ENCODE results near the gene ZNF469. TPM values are rescaled to one million over a fixed set of nuclear protein-coding genes. Genes with fewer than 3 reads are reported as not detected.

ZNF469 gene
- total RNA-seq, 4 donors from 2014 or later = 0.24 to 0.55 (median 0.41) TPM

DNA sequence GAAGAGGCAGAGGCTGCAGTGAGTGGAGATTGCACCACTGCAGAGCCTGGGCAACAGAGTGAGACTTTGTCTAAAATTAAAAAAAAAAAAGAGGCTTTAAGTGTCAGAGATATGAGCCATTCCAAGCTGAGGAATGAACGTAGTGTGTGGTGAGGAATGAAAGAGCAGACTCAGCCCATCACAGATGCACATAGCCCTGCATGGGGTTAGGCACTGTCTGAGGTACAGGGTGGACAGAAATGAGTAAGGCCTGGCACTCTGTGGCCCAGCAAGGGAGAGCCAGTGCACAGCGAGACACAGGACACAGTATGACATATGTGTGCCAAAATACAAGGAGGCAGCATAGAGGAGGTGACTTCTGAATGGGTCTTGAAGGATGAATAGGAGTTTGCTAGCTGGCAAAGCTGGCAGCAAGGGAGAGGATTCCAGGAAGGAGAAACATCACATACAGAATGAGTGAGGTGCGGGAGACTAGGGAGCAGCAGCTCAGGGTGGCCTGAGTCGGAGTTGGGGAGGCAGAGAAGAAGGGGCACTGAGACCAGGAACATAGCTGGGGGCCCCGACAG is 8.7 kb upstream of the ZNF469 start:
- TF ChIP-seq POLR2A (IDR thresholded peaks at IDR 0.05) (no peak), EP300 (IDR thresholded peaks at IDR 0.05) (no peak), POLR2AphosphoS5 (IDR thresholded peaks at IDR 0.05) (no peak)
- TF ChIP-seq, protein P1, sequence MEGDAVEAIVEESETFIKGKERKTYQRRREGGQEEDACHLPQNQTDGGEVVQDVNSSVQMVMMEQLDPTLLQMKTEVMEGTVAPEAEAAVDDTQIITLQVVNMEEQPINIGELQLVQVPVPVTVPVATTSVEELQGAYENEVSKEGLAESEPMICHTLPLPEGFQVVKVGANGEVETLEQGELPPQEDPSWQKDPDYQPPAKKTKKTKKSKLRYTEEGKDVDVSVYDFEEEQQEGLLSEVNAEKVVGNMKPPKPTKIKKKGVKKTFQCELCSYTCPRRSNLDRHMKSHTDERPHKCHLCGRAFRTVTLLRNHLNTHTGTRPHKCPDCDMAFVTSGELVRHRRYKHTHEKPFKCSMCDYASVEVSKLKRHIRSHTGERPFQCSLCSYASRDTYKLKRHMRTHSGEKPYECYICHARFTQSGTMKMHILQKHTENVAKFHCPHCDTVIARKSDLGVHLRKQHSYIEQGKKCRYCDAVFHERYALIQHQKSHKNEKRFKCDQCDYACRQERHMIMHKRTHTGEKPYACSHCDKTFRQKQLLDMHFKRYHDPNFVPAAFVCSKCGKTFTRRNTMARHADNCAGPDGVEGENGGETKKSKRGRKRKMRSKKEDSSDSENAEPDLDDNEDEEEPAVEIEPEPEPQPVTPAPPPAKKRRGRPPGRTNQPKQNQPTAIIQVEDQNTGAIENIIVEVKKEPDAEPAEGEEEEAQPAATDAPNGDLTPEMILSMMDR (IDR thresholded peaks at IDR 0.05) = no peak
- no peak for DNase-seq (ENCODE audit: low spot score in 2 of 2)
- Histone ChIP-seq H3K4me3 (no peak overlapping the region), H3K4me1 (no peaks in the 10 kb centered on the region), H3K9me3 (no peaks in the 10 kb centered on the region), H3K36me3 (no peaks in the 10 kb centered on the region), H3K27ac (no peak overlapping the region), H3K27me3 (no peaks in the 10 kb centered on the region)
- 95% methylated on average over 5 of the region's 5 CpGs for WGBS

DNA sequence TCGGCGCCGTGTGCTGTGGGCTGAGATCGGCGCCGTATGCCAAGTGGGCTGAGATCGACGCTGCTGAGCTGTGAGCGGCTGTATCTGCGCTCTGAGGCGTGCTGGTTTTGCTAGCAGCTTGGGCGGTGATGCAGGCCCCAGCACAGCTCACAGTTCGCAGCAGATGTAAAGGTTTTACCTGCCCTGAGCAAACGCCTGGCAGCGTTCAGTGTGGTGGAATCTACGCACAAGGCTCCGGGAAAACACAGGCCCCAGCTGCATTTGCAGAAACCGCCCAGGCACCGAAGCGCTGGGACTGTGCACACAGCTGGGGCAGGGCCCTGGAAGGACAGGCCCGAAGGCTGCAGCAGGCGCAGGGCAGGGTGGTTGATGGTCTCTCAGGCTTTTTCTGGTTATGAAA is 8.0 kb upstream of the ZNF469 start:
- Histone ChIP-seq H3K36me3 (no peaks in the 10 kb centered on the region), H3K4me3 (no peak overlapping the region), H3K27me3 (no peaks in the 10 kb centered on the region), H3K27ac (no peak overlapping the region), H3K4me1 (no peaks in the 10 kb centered on the region), H3K9me3 (no peaks in the 10 kb centered on the region)
- WGBS = 85% methylated on average over 22 of the region's 22 CpGs
- no peak for DNase-seq (ENCODE audit: low spot score in 2 of 2)
- TF ChIP-seq EP300 (IDR thresholded peaks at IDR 0.05) = no peak

DNA sequence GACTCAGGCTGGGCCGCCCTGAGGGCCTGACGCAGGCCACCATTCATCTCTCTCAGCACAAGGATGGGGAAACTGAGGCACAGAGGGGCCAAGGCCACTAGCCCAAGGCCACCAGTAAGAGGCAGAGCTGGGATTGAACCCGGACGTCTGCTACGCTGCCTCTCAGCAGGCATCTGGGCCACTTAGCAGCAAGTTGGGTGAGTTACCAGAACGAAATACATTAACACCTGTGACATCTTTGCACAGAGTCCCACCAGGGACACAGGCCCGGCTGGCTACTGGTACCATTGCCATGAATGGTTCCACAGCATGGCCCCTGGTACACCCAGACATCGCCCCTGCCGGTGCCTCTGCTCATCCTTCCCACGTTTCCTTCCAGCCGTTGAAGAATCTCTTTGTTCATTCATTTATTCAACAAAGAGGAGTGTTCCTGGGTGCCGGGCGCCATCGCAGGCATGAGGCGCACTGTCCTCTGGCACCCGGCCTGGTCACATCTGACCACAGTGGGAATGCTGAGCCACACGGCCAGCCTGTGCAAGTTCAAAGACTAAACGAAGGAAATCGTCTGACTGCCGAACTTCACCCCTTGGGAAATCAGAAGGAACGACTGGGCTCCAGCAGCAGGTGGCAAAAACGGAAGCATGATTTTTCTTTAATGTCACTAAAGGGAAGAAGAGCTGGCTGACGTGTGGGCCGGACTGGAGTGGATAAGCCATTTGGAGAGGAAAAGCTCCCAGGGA is 7.4 kb upstream of the ZNF469 start:
- Histone ChIP-seq H3K27me3 (no peaks in the 10 kb centered on the region), H3K9me3 (no peaks in the 10 kb centered on the region), H3K4me3 (no peak overlapping the region), H3K36me3 (no peaks in the 10 kb centered on the region), H3K4me1 (no peaks in the 10 kb centered on the region), H3K27ac (no peak overlapping the region)
- WGBS = 81% methylated on average over 21 of the region's 24 CpGs
- DNase-seq (ENCODE audit: low spot score in 2 of 2) = no peak
- TF ChIP-seq POLR2AphosphoS5 (IDR thresholded peaks at IDR 0.05) (no peak), POLR2A (IDR thresholded peaks at IDR 0.05) (no peak), EP300 (IDR thresholded peaks at IDR 0.05) (no peak)

DNA sequence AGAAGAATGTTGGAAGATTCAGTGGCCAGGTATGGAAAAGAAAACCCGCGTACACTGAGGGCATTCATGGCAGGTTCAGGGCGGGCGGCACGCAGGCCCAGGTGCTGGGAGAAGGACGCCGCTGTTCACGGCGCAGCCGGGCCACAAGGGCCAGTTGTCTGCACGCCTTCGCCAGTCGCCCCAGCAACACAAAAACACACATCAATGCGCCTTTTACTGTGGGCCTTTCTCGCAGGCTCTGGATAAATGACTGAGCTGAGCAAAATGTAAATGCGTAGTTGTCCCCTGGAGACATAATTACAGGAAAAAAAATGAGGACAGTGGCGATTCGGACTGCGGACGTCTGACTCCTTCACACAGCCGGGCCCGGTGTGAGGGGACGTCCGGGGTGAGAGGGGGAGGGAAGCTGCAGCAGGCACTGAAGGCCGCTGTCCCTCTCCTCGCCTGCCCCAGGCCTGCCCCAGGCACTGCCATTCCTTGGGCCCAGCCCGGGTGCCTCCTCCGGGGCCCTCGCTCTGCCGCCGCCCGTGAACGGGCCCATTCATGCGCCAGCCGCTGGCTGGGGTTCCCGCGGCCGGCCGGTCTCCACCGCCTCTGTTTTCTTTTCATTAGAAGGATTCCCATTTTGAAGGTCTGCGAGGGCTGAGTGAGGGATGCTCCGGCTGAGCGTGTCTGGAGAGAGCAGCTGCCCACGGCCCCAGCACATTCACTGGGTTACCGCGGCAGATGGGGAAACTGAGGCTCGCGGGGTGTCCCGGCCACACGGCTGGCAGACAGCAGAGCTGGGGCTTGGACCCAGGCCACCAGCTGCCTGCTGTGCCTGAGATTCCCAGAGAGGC is 6.5 kb upstream of the ZNF469 start:
- TF ChIP-seq, protein P1 (IDR thresholded peaks at IDR 0.05) = no peak
- TF ChIP-seq POLR2AphosphoS5 (IDR thresholded peaks at IDR 0.05) (no peak), EP300 (IDR thresholded peaks at IDR 0.05) (no peak), POLR2A (IDR thresholded peaks at IDR 0.05) (no peak)
- 78% methylated on average over 45 of the region's 50 CpGs for WGBS
- H3K4me3 ChIP-seq = no peak overlapping the region
- no peaks in the 10 kb centered on the region for H3K27me3 ChIP-seq
- no peak for DNase-seq (ENCODE audit: low spot score in 2 of 2)
- no peaks in the 10 kb centered on the region for H3K36me3 ChIP-seq
- no peaks in the 10 kb centered on the region for H3K4me1 ChIP-seq
- no peaks in the 10 kb centered on the region for H3K9me3 ChIP-seq
- no peak overlapping the region for H3K27ac ChIP-seq

DNA sequence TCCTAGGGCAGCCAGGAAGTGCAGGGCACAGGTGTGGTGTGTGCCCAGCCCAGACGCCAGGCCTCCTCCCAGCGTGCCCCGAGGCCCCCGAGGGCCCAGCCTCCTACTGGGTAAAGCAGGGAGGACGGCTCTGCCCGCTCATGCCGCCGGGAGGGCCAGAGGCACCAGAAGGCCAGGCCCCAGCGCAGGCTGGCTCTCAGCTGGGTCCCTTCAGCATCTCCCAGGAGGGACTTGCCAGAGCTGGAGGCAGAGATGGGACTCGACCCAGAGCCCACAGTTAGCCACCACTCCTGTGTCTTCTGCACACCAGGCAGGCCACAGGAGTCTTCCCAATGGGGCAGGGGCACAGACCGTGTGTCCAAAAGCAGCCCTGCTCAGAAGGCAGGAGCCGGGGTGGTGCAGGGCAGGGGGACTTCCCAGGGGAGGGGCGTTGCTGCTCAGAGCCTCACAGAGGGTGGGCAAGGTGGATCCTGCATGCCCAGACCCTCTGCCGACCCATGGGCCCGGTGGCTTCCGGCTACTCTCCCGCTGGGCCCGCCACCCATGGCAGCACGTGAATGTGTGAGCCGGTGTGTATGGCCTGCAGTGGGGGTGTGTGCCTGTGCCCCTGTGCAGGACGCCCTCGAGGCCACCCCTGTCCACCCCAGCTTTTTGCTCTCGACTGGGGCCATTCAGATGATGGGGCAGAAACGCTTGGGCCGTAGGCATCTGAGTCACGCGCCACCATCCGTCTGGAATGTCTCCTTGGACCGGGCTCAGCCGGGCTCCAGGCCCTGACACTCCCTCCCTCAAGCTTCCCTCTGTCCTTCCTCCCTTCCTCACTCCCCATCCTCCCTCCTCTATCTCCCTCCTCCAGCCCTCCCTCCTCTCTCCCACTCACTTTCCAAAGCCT is 5.7 kb upstream of the ZNF469 start:
- H3K27ac ChIP-seq = no peak overlapping the region
- TF ChIP-seq POLR2A (IDR thresholded peaks at IDR 0.05) (no peak), POLR2AphosphoS5 (IDR thresholded peaks at IDR 0.05) (no peak), EP300 (IDR thresholded peaks at IDR 0.05) (no peak)
- TF ChIP-seq, protein P1 (IDR thresholded peaks at IDR 0.05) = no peak
- WGBS = 35% methylated on average over 10 of the region's 30 CpGs

More for the DNA sequence above, 5.7 kb upstream of the ZNF469 start:
- no peaks in the 10 kb centered on the region for H3K4me1 ChIP-seq
- no peak overlapping the region for H3K4me3 ChIP-seq
- peaks cover 4% of the 10 kb centered on the region for H3K27me3 ChIP-seq
- no peaks in the 10 kb centered on the region for H3K36me3 ChIP-seq
- no peaks in the 10 kb centered on the region for H3K9me3 ChIP-seq
- no peak for DNase-seq (ENCODE audit: low spot score in 2 of 2)

Data from suprapubic skin (tissue), 4 donors.